Measurements from ENCODE around the gene FAM47A. TPM values are rescaled to one million over a fixed set of nuclear protein-coding genes. Genes with fewer than 3 reads are reported as not detected.

Gene FAM47A
- total RNA-seq (2014; rRNA removed; shearing (Covaris generic)): not detected in 2 replicates

- no peak for DNase-seq (ENCODE audit: low spot score)
These were observed at the start of gene FAM47A for GRCh38 chrX:34132028-34132427. Gene FAM47A, minus strand, starts transcription at chrX:34132314. Its CDS starts 36 bp downstream, at chrX:34132278.

- no peak for DNase-seq (ENCODE audit: low spot score)
These were observed 15.2 kb upstream of the FAM47A start for GRCh38 chrX:34147345-34147744.

- DNase-seq (ENCODE audit: low spot score): no peak
These were observed 14.8 kb upstream of the FAM47A start for GRCh38 chrX:34146906-34147305.

GRCh38 chrX:34144246-34144645, 12.1 kb upstream of the FAM47A start:
- no peak for DNase-seq (ENCODE audit: low spot score)

- no peak for DNase-seq (ENCODE audit: low spot score)
These were observed 8.7 kb upstream of the FAM47A start for GRCh38 chrX:34140816-34141215.

GRCh38 chrX:34130980-34131744, 952 bp downstream of the FAM47A start:
- DNase-seq (ENCODE audit: low spot score): no peak

GRCh38 chrX:34130501-34130900, 1.6 kb downstream of the FAM47A start:
- no peak for DNase-seq (ENCODE audit: low spot score)

- no peak for DNase-seq (ENCODE audit: low spot score)
These were observed 6.1 kb downstream of the FAM47A start for GRCh38 chrX:34126011-34126410.

- no peak for DNase-seq (ENCODE audit: low spot score)
These were observed 13.0 kb downstream of the FAM47A start for GRCh38 chrX:34119122-34119521.

GRCh38 chrX:34112459-34112858, 19.7 kb downstream of the FAM47A start:
- no peak for DNase-seq (ENCODE audit: low spot score)
